HL-60 (cell line): ENCODE results near the gene BTG2.

Experiments used
- CTCF ChIP-seq: IDR thresholded peaks from one replicate; pipeline ENCODE4 v1.5.1; 2011; ENCODE audit warnings: low read length, control low read depth, inconsistent platforms; ENCODE audit not compliant: insufficient read depth
- POLR2AphosphoS5 ChIP-seq: IDR thresholded peaks from 2 replicates; pipeline ENCODE4 v1.6.1; 2012; ENCODE audit warnings: low read depth
- REST ChIP-seq: IDR thresholded peaks from 2 replicates; pipeline ENCODE4 v1.6.1; 2012; ENCODE audit warnings: low read depth; ENCODE audit not compliant: insufficient replicate concordance

- TF ChIP-seq CTCF (no peak), REST (no peak), POLR2AphosphoS5 (no peak)
Observed at GRCh38 chr1:203283597-203283996, 21.7 kb upstream of the BTG2 start.
